GM23338 (cell line): ENCODE data around the gene FMO2.

Experiments
- EZH2 ChIP-seq: fragments of 200-600 bp; sonication (generic); IDR thresholded peaks from one replicate; pipeline ENCODE4 v1.8.0; 2017; ENCODE audit warnings: antibody characterized with exemption, mild to moderate bottlenecking, low read depth; ENCODE audit not compliant: unreplicated experiment
- EZH2phosphoT487 ChIP-seq: fragments of 200-600 bp; sonication (generic); IDR thresholded peaks from one replicate; pipeline ENCODE4 v1.8.1; 2018; ENCODE audit warnings: antibody characterized with exemption; ENCODE audit not compliant: unreplicated experiment
- TF ChIP-seq, protein P1 (sequence below), 2 experiments: fragments of 200-600 bp in 1 of 2; sonication (generic) in 1 of 2; conservative IDR thresholded peaks; 2 replicates each; pipeline versions ENCODE4 v1.5.1 to v1.6.1; 2016 to 2017; ENCODE audit warnings: antibody characterized with exemption in 2 of 2, low read depth in 2 of 2, mild to moderate bottlenecking in 2 of 2, moderate library complexity in 1 of 2

DNA sequence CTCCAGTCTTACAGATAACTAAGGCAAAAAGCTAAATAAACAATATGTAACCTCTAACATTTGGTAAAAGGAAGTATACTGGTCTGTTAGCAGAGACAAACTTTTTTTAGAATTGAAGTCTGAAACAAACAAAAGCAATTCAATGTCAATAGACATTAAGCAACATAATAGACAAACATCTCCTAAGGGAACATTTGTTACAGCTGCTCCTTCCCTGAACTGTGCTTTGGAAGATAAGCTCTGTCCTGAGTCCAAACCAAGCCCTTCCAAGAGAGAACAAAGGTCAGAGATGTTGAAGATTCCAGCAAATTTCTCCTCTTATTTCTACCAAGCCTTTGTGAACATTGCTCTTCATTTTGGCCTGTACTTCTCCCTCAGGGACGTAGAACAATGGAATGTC is 25.3 kb downstream of the FMO2 start:
- TF ChIP-seq EZH2: no peak
- TF ChIP-seq, protein P1, sequence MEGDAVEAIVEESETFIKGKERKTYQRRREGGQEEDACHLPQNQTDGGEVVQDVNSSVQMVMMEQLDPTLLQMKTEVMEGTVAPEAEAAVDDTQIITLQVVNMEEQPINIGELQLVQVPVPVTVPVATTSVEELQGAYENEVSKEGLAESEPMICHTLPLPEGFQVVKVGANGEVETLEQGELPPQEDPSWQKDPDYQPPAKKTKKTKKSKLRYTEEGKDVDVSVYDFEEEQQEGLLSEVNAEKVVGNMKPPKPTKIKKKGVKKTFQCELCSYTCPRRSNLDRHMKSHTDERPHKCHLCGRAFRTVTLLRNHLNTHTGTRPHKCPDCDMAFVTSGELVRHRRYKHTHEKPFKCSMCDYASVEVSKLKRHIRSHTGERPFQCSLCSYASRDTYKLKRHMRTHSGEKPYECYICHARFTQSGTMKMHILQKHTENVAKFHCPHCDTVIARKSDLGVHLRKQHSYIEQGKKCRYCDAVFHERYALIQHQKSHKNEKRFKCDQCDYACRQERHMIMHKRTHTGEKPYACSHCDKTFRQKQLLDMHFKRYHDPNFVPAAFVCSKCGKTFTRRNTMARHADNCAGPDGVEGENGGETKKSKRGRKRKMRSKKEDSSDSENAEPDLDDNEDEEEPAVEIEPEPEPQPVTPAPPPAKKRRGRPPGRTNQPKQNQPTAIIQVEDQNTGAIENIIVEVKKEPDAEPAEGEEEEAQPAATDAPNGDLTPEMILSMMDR (conservative IDR thresholded peaks at IDR 0.05; ENCODE audit: low read depth in 2 of 2): no peak
- TF ChIP-seq EZH2phosphoT487: no peak
